OCI-LY1 (cell line): ENCODE measurements around the gene UBR3.

ENCODE experiments used
- H2AFZ ChIP-seq: fragments of 200-600 bp; sonication (generic), shearing (Covaris generic); 2 replicates; pipeline ENCODE4 v1.6.0; 2014; ENCODE audit warnings: antibody characterized with exemption, mild to moderate bottlenecking, low read length
- H3F3A ChIP-seq: fragments of 200-600 bp; sonication (generic), shearing (Covaris generic); 2 replicates; pipeline ENCODE4 v1.6.0; 2014; ENCODE audit warnings: mild to moderate bottlenecking, antibody characterized with exemption, low read length, moderate library complexity; ENCODE audit not compliant: insufficient read depth
- H3K27ac ChIP-seq: fragments of 200-600 bp; sonication (generic); 2 replicates; pipeline ENCODE4 v1.5.1; 2014; ENCODE audit warnings: low read length, mixed run types, mild to moderate bottlenecking, low read depth; ENCODE audit not compliant: poor library complexity, severe bottlenecking
- H3K27me3 ChIP-seq: fragments of 200-600 bp; sonication (generic); 2 replicates; pipeline ENCODE4 v1.6.0; 2014; ENCODE audit warnings: antibody characterized with exemption, mild to moderate bottlenecking, low read length, moderate library complexity; ENCODE audit not compliant: insufficient read depth
- H3K36me3 ChIP-seq: fragments of 200-600 bp; sonication (generic); 2 replicates; pipeline ENCODE4 v1.6.1; 2014; ENCODE audit warnings: mild to moderate bottlenecking, antibody characterized with exemption, low read length, moderate library complexity, mixed read lengths; ENCODE audit not compliant: insufficient read depth
- H3K4me1 ChIP-seq: fragments of 200-600 bp; sonication (generic); 2 replicates; pipeline ENCODE4 v1.5.1; 2014; ENCODE audit warnings: mild to moderate bottlenecking, low read length, moderate library complexity; ENCODE audit not compliant: insufficient read depth, severe bottlenecking
- H3K4me2 ChIP-seq: fragments of 200-600 bp; sonication (generic), shearing (Covaris generic); 2 replicates; pipeline ENCODE4 v1.6.1; 2014; ENCODE audit warnings: low read length
- H3K4me3 ChIP-seq: fragments of 200-600 bp; sonication (generic); 2 replicates; pipeline ENCODE4 v1.5.1; 2014; ENCODE audit warnings: low read length, low read depth, mild to moderate bottlenecking, mixed read lengths; ENCODE audit not compliant: poor library complexity, severe bottlenecking
- H3K79me2 ChIP-seq: fragments of 200-600 bp; shearing (Covaris generic); 2 replicates; pipeline ENCODE4 v1.6.1; 2016; ENCODE audit warnings: mixed run types, low read length, mixed read lengths; ENCODE audit not compliant: insufficient read depth
- H3K9ac ChIP-seq: fragments of 200-600 bp; sonication (generic), shearing (Covaris generic); 2 replicates; pipeline ENCODE4 v1.6.1; 2014; ENCODE audit warnings: mild to moderate bottlenecking, low read length, mixed read lengths
- H3K9me2 ChIP-seq: fragments of 200-600 bp; sonication (generic), shearing (Covaris generic); 2 replicates; pipeline ENCODE4 v1.6.1; 2014; ENCODE audit warnings: low read depth, mild to moderate bottlenecking, low read length, mixed read lengths
- H3K9me3 ChIP-seq: fragments of 200-600 bp; shearing (Covaris generic); 2 replicates; pipeline ENCODE4 v1.6.1; 2014; ENCODE audit warnings: low read length, mixed read lengths
- H4K20me1 ChIP-seq: fragments of 200-600 bp; sonication (generic), shearing (Covaris generic); 2 replicates; pipeline ENCODE4 v1.6.0; 2016; ENCODE audit warnings: mild to moderate bottlenecking, low read length; ENCODE audit not compliant: insufficient read depth
- CTCF ChIP-seq: fragments of 200-600 bp; sonication (generic), shearing (Covaris generic); IDR thresholded peaks from 2 replicates; pipeline ENCODE4 v1.5.1; 2017; ENCODE audit warnings: mild to moderate bottlenecking, antibody characterized with exemption, low read length, moderate library complexity, mixed read lengths
- EZH2 ChIP-seq: fragments of 200-600 bp; sonication (generic), shearing (Covaris generic); IDR thresholded peaks from 2 replicates; pipeline ENCODE4 v1.8.0; 2017; ENCODE audit warnings: borderline replicate concordance, mixed run types, mild to moderate bottlenecking, antibody characterized with exemption, low read length, moderate library complexity, mixed read lengths

Gene UBR3

GRCh38 chr2:169997140-169997887 is 170.1 kb downstream of the UBR3 start:
- peaks cover 24% of the 10 kb centered on the region for H3K36me3 ChIP-seq
- no peak overlapping the region for H2AFZ ChIP-seq
- peaks cover 11% of the 10 kb centered on the region for H3K9me3 ChIP-seq
- no peaks in the 10 kb centered on the region for H3K4me1 ChIP-seq
- no peaks in the 10 kb centered on the region for H3K79me2 ChIP-seq
- no peaks in the 10 kb centered on the region for H4K20me1 ChIP-seq
- H3K9ac ChIP-seq = no peak overlapping the region
- TF ChIP-seq CTCF (no peak), EZH2 (no peak)
- no peaks in the 10 kb centered on the region for H3F3A ChIP-seq
- no peak overlapping the region for H3K4me3 ChIP-seq
- H3K9me2 ChIP-seq = no peaks in the 10 kb centered on the region
- no peaks in the 10 kb centered on the region for H3K27me3 ChIP-seq
- no peak overlapping the region for H3K27ac ChIP-seq
- H3K4me2 ChIP-seq = no peak overlapping the region

GRCh38 chr2:169999054-169999453 is 171.8 kb downstream of the UBR3 start:
- Histone ChIP-seq H3K4me1 (no peaks in the 10 kb centered on the region), H4K20me1 (no peaks in the 10 kb centered on the region), H3K4me2 (no peak overlapping the region), H3K27ac (no peak overlapping the region), H3K79me2 (no peaks in the 10 kb centered on the region), H3K27me3 (no peaks in the 10 kb centered on the region), H3K9me2 (no peaks in the 10 kb centered on the region), H3K9me3 (peaks cover 11% of the 10 kb centered on the region), H3K4me3 (no peak overlapping the region), H3K36me3 (peaks cover 28% of the 10 kb centered on the region), H3F3A (no peaks in the 10 kb centered on the region), H3K9ac (no peak overlapping the region), H2AFZ (no peak overlapping the region)
- no peak for TF ChIP-seq EZH2
- no peak for TF ChIP-seq CTCF

GRCh38 chr2:170002096-170002495 is 174.8 kb downstream of the UBR3 start:
- H3K36me3 ChIP-seq = peaks cover 25% of the 10 kb centered on the region
- no peaks in the 10 kb centered on the region for H3K9me2 ChIP-seq
- no peak overlapping the region for H3K4me2 ChIP-seq
- H2AFZ ChIP-seq = no peak overlapping the region
- no peaks in the 10 kb centered on the region for H3K27me3 ChIP-seq
- no peaks in the 10 kb centered on the region for H3K4me1 ChIP-seq
- TF ChIP-seq EZH2 (no peak), CTCF (no peak)
- H3K4me3 ChIP-seq = no peak overlapping the region
- peaks cover 10% of the 10 kb centered on the region for H3K9me3 ChIP-seq
- H3F3A ChIP-seq = no peaks in the 10 kb centered on the region
- H3K79me2 ChIP-seq = no peaks in the 10 kb centered on the region
- H3K9ac ChIP-seq = no peak overlapping the region
- no peak overlapping the region for H3K27ac ChIP-seq
- no peaks in the 10 kb centered on the region for H4K20me1 ChIP-seq
